HL-60 (cell line): ENCODE results near the gene ZP1.

Experiments
- DNase-seq, 2 experiments: peaks; one replicate each; pipeline ENCODE4 v3.0.0-alpha.2; 2010 to 2020; ENCODE audit warnings: low read depth in 1 of 2, low spot score in 1 of 2
- H3K27ac ChIP-seq: fragments of 250-450 bp; sonication (Bioruptor Pico); replicated peaks from 2 replicates; pipeline ENCODE4 v1.5.1; 2020; ENCODE audit warnings: mild to moderate bottlenecking, moderate library complexity
- H3K27me3 ChIP-seq: fragments of 250-450 bp; sonication (Bioruptor Pico); 2 replicates; pipeline ENCODE4 v1.5.1; 2021; ENCODE audit warnings: mild to moderate bottlenecking, moderate library complexity; ENCODE audit not compliant: insufficient read depth, poor library complexity, severe bottlenecking
- H3K4me3 ChIP-seq: replicated peaks from 2 replicates; pipeline ENCODE4 v1.5.1; 2011; ENCODE audit warnings: mild to moderate bottlenecking, control low read depth, low read length; ENCODE audit not compliant: insufficient read depth
- CTCF ChIP-seq: IDR thresholded peaks from one replicate; pipeline ENCODE4 v1.5.1; 2011; ENCODE audit warnings: low read length, control low read depth, inconsistent platforms; ENCODE audit not compliant: insufficient read depth
- GABPA ChIP-seq: IDR thresholded peaks from 2 replicates; pipeline ENCODE4 v1.6.1; 2012; ENCODE audit warnings: low read depth
- POLR2AphosphoS5 ChIP-seq: IDR thresholded peaks from 2 replicates; pipeline ENCODE4 v1.6.1; 2012; ENCODE audit warnings: low read depth
- REST ChIP-seq: IDR thresholded peaks from 2 replicates; pipeline ENCODE4 v1.6.1; 2012; ENCODE audit warnings: low read depth; ENCODE audit not compliant: insufficient replicate concordance
- SPI1 ChIP-seq: IDR thresholded peaks from 2 replicates; pipeline ENCODE4 v1.6.1; 2012; ENCODE audit warnings: low read depth, mild to moderate bottlenecking, borderline replicate concordance

Gene ZP1

GRCh38 chr11:60854847-60855725 lies 12.3 kb upstream of the ZP1 start:
- Histone ChIP-seq H3K27ac (no peak overlapping the region), H3K4me3 (no peak overlapping the region), H3K27me3 (no peaks in the 10 kb centered on the region)
- DNase-seq = no peak
- TF ChIP-seq GABPA (no peak), SPI1 (no peak), REST (no peak), POLR2AphosphoS5 (no peak), CTCF (no peak)

GRCh38 chr11:60855726-60856633 lies 11.4 kb upstream of the ZP1 start, which contains the start of gene PTGDR2:
Gene PTGDR2, minus strand, starts transcription at chr11:60855950. Its CDS starts 2,228 bp downstream, at chr11:60853722.
- Histone ChIP-seq H3K4me3 (no peak within 1 kb of the TSS), H3K27me3 (no peaks in the 10 kb centered on the region), H3K27ac (no peak within 1 kb of the TSS)
- DNase-seq = no peak
- TF ChIP-seq CTCF (no peak), GABPA (no peak), SPI1 (no peak), REST (no peak), POLR2AphosphoS5 (no peak)

- Histone ChIP-seq H3K4me3 (no peak overlapping the region), H3K27me3 (no peaks in the 10 kb centered on the region), H3K27ac (no peak overlapping the region)
- no peak for TF ChIP-seq SPI1
- TF ChIP-seq POLR2AphosphoS5 = no peak
- no peak for TF ChIP-seq CTCF
- TF ChIP-seq GABPA = no peak
- DNase-seq = no peak
Measured at GRCh38 chr11:60857378-60858232, 9.7 kb upstream of the ZP1 start.
